Thyroid gland (tissue), 4 donors: ENCODE measurements around the gene DNM3. TPM values are rescaled to one million over a fixed set of nuclear protein-coding genes. Genes with fewer than 3 reads are reported as not detected.

Source experiments
- DNase-seq, 2 donors: peaks; one replicate each; pipeline ENCODE4 v3.0.0-alpha.2; 2019
- H3K27ac ChIP-seq, 3 donors: fragments of 200-600 bp; sonication (generic); 1 replicate in 2 of 3; 2 replicates in 1 of 3; pipeline ENCODE4 v1.5.1; 2016 to 2019; ENCODE audit warnings: mild to moderate bottlenecking in 1 of 3, moderate library complexity in 1 of 3
- H3K27me3 ChIP-seq: fragments of 200-600 bp; sonication (generic); one replicate; pipeline ENCODE4 v1.5.1; 2019
- H3K36me3 ChIP-seq, 2 donors: fragments of 200-600 bp; sonication (generic); one replicate each; pipeline ENCODE4 v1.5.1; 2016 to 2019
- H3K4me1 ChIP-seq, 2 donors: fragments of 200-600 bp; sonication (generic); one replicate each; pipeline ENCODE4 v1.5.1; 2017 to 2019
- H3K4me3 ChIP-seq, 3 donors: fragments of 200-600 bp; sonication (generic); replicated peaks in 1 of 3; 1 replicate in 2 of 3; 2 replicates in 1 of 3; pipeline ENCODE4 v1.5.1; 2016; ENCODE audit warnings: mild to moderate bottlenecking in 1 of 3
- H3K9me3 ChIP-seq: fragments of 200-600 bp; sonication (generic); one replicate; pipeline ENCODE4 v1.5.1; 2017
- POLR2A ChIP-seq, 2 donors: fragments of 450-650 bp; IDR thresholded peaks; one replicate each; pipeline ENCODE4 v1.6.1; 2017; ENCODE audit warnings: antibody characterized with exemption in 2 of 2, mild to moderate bottlenecking in 2 of 2, moderate library complexity in 1 of 2
- WGBS, 2 donors: methylation state at CpG; one replicate each; pipeline ENCODE4 v1.1.5; 2017; 5-methylcytosine and 5-hydroxymethylcytosine counted together
- intact Hi-C: fragments of 100-400 bp; cut with DNase I; formaldehyde crosslinking; loops from one replicate; pipeline ENCODE4 v1.15.1; 2023
- microRNA counts, 2 donors: library from miRNA; unstranded; fragments of <30 nt; microRNA quantifications; one replicate each; lab custom pipeline; 2016 to 2017
- microRNA-seq: library from miRNA; unstranded; fragments of <30 nt; microRNA quantifications from one replicate; pipeline ENCODE4, GENCODE V29; 2016
- small RNA-seq: library from RNA; depleted of rRNA; stranded (forward); fragments of <200 nt; gene quantifications from one replicate; pipeline ENCODE3, GENCODE V24; 2016
- total RNA-seq, 4 donors: library from RNA; depleted of rRNA; stranded (reverse); fragments of >200 nt; gene quantifications; one replicate each; pipeline ENCODE4 v1.2.3, GENCODE V29; 2016
- TF ChIP-seq, protein P1 (sequence below), 6 experiments: fragments of 200-600 bp in 3 of 6; fragments of 450-650 bp in 3 of 6; sonication (generic) in 3 of 6; IDR thresholded peaks; one replicate each; pipeline ENCODE4 v1.5.1; 2016 to 2019; ENCODE audit warnings: antibody characterized with exemption in 6 of 6, mild to moderate bottlenecking in 2 of 6, inconsistent platforms in 1 of 6, moderate library complexity in 1 of 6

DNM3 gene
- total RNA-seq, 4 donors from 2014 or later, result 9.0 to 13.6 (median 10.8) TPM

DNA sequence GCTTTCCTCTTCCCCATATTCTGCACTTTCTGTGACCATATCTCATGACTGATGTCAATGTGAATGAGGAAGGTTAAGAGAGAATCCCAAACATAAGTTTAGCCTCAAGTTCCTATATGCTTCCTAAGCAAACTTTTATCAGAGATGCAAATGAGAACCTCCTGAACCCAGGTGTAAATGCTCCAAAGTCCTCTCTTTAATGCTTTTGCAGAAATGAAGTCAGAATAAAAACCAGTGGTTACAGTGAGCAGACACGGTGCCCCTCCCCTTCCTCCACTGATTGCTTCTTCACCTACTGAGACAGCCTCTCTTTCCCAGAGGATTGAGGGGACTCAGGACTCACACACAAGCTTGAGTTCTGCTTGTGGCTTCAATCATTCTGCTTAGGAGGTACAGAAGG, 614.2 kb downstream of the DNM3 start:
- WGBS, 2 donors, result 74 to 87% methylated on average over 1 of the region's 1 CpG
- H3K4me3 ChIP-seq, result no peak overlapping the region
- TF ChIP-seq, protein P1, sequence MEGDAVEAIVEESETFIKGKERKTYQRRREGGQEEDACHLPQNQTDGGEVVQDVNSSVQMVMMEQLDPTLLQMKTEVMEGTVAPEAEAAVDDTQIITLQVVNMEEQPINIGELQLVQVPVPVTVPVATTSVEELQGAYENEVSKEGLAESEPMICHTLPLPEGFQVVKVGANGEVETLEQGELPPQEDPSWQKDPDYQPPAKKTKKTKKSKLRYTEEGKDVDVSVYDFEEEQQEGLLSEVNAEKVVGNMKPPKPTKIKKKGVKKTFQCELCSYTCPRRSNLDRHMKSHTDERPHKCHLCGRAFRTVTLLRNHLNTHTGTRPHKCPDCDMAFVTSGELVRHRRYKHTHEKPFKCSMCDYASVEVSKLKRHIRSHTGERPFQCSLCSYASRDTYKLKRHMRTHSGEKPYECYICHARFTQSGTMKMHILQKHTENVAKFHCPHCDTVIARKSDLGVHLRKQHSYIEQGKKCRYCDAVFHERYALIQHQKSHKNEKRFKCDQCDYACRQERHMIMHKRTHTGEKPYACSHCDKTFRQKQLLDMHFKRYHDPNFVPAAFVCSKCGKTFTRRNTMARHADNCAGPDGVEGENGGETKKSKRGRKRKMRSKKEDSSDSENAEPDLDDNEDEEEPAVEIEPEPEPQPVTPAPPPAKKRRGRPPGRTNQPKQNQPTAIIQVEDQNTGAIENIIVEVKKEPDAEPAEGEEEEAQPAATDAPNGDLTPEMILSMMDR (IDR thresholded peaks at IDR 0.05), result no peak
- no peak for TF ChIP-seq POLR2A (IDR thresholded peaks at IDR 0.05)
- intact Hi-C loops, result no loop called here
- no peaks in the 10 kb centered on the region for H3K27me3 ChIP-seq
- no peaks in the 10 kb centered on the region for H3K36me3 ChIP-seq
- no peak for DNase-seq
- no peaks in the 10 kb centered on the region for H3K4me1 ChIP-seq
- H3K9me3 ChIP-seq, result no peaks in the 10 kb centered on the region
- H3K27ac ChIP-seq, result no peak overlapping the region

DNA sequence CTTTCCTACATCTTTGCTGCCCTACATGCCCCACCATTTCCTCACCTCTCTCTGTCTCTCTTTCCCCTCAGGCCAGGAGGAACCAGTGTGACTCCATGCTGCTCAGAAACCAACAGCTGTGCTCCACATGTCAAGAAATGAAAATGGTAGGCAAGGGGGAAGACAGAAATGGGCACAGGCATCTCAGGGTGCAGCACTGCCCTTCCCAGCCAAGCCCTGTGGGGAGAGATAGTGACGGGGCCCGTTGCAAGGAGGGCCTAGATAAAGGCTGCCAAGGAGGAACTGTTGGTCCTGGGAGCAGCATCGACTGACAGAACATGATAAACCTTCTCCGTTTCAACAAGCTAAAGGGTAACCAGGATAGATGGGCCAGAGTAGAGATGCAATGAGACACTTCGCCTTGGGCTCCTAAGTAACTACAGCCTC, 615.1 kb downstream of the DNM3 start:
- TF ChIP-seq POLR2A (IDR thresholded peaks at IDR 0.05), result no peak
- TF ChIP-seq, protein P1 (IDR thresholded peaks at IDR 0.05), result no peak
- intact Hi-C loops, result no loop called here
- no peak for DNase-seq
- Histone ChIP-seq H3K4me1 (no peaks in the 10 kb centered on the region), H3K27me3 (no peaks in the 10 kb centered on the region), H3K36me3 (no peaks in the 10 kb centered on the region), H3K9me3 (no peaks in the 10 kb centered on the region), H3K4me3 (no peak overlapping the region), H3K27ac (no peak overlapping the region)
- WGBS, 2 donors, result 92 to 96% methylated on average over 5 of the region's 5 CpGs

DNA sequence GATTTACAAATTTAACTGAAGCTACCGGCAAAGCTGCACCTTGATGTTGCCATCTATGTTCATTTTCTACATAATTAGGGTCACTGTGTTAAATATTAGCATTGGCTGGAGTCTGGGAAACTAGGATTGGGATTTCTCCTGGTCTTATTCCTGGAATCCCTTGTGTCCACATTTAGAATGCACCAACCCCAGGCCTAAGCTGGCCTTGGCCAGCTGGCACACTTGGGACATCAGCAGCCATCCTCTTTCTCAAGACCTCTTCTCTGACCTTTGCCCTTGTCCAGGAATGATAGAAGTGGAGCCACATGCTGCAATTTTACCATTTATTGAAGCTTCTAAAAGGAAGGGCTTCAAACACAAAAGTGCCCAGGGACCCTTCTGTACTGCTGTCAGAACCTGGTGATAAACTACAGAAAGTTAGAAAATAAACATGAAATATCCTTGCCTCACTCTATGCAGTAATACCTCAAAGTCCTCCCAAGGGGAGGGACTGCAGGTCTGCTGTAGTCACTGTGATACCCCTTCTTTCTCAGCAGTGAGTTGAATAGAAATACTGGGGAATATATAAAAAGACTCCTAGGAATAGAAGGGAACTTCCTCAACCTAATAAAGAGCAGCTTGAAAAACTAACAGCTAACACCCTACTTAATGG, 616.3 kb downstream of the DNM3 start:
- H3K4me1 ChIP-seq, result no peaks in the 10 kb centered on the region
- intact Hi-C loops, result no loop called here
- WGBS, 2 donors, result 94 to 97% methylated on average over 1 of the region's 1 CpG
- H3K9me3 ChIP-seq, result no peaks in the 10 kb centered on the region
- no peak overlapping the region for H3K27ac ChIP-seq
- H3K27me3 ChIP-seq, result no peaks in the 10 kb centered on the region
- no peaks in the 10 kb centered on the region for H3K36me3 ChIP-seq
- TF ChIP-seq, protein P1 (IDR thresholded peaks at IDR 0.05), result no peak
- TF ChIP-seq POLR2A (IDR thresholded peaks at IDR 0.05), result no peak
- DNase-seq, result no peak
- H3K4me3 ChIP-seq, result no peak overlapping the region

DNA sequence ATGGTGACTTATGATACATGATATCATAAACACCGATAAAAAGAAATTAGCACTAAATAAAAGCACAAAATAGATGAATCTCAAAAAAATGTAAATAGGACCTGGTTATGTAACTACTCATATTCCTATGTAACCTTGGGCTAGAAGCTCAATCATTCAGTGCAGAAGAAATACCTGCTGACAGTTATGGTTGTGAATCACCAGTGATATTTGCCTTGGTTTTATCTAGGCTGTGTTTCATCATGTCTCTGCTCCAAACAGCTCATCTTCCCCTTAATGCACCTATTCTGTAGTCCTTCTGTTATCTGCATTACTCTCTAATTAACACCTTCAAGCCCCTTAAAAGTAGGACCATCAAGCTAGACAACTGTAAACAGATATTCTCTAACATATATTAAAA, 618.9 kb downstream of the DNM3 start:
- no peaks in the 10 kb centered on the region for H3K4me1 ChIP-seq
- no peaks in the 10 kb centered on the region for H3K27me3 ChIP-seq
- WGBS, 2 donors, result 94 to 96% methylated on average over 1 of the region's 1 CpG
- DNase-seq, result no peak
- TF ChIP-seq, protein P1 (IDR thresholded peaks at IDR 0.05), result no peak
- TF ChIP-seq POLR2A (IDR thresholded peaks at IDR 0.05), result no peak
- no peak overlapping the region for H3K4me3 ChIP-seq
- H3K36me3 ChIP-seq, result no peaks in the 10 kb centered on the region
- intact Hi-C loops, result no loop called here
- H3K27ac ChIP-seq, result no peak overlapping the region
- H3K9me3 ChIP-seq, result no peaks in the 10 kb centered on the region

DNA sequence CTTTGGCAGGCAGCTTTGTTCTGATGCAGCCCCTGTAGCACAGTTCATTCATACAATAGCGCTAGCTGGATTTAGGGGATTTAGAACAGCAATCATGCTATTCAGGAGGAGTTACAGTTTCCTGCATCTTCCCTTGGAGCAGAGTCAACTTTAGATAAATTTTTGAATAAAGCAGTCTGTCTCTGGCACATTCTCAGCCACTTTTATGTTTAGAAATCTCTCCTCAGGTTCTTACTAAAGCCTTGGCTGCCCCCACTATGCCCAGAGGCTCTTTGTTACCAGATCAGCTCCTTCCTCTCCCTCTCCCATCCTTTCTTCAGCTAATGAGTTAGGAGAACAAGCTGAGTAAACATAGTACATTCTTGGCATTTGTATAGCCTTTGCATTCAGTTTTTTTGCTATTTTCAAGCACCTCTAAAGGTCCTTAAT, 619.6 kb downstream of the DNM3 start:
- Histone ChIP-seq H3K4me3 (no peak overlapping the region), H3K27me3 (no peaks in the 10 kb centered on the region), H3K4me1 (no peaks in the 10 kb centered on the region), H3K9me3 (no peaks in the 10 kb centered on the region), H3K27ac (no peak overlapping the region), H3K36me3 (no peaks in the 10 kb centered on the region)
- WGBS, 2 donors, result 73 to 76% methylated on average over 1 of the region's 1 CpG
- DNase-seq, result no peak
- TF ChIP-seq, protein P1 (IDR thresholded peaks at IDR 0.05), result no peak
- no peak for TF ChIP-seq POLR2A (IDR thresholded peaks at IDR 0.05)
- intact Hi-C loops, result no loop called here

MicroRNA genes within 50 kb of the gene (microRNA counts, 767-probe panel; counts per million panel counts)
- microRNA hsa-miR-199a-3p+hsa-miR-199b-3p (lab: Ali Mortazavi, UCI), result 4,078 to 7,420 counts per million in 2 donors
- 3,701 to 6,861 counts per million in 2 donors for microRNA hsa-miR-199a-5p (lab: Ali Mortazavi, UCI)
- microRNA hsa-miR-214-3p (lab: Ali Mortazavi, UCI), result 2,803 to 5,273 counts per million in 2 donors

Small RNAs within 50 kb of the gene (microRNA-seq; reads per million reads assigned to microRNA genes)
- 20.1 reads per million, percentile 37 among the genes with 10 or more reads in this experiment for gene MIR199A2
- gene MIR3120, result not detected

Small RNAs within 50 kb of the gene (small RNA-seq; reads per million reads assigned to genes)
- gene MIR199A2 (0.28 reads per million), gene RNU6-157P (not detected)

Other genes starting within 250 kb of the DNM3 start
- 1 to 10 TPM in 1 of 4 donors, not detected in 3; 1.2 TPM for gene MYOCOS, start 219.3 kb upstream of the DNM3 start, total RNA-seq
- 10 to 100 TPM; 12.9 to 43.4 (median 19.6) TPM for gene MYOC, start 188.8 kb upstream of the DNM3 start, total RNA-seq
- 10 to 100 TPM; 16.3 to 23.2 (median 17.8) TPM for gene VAMP4, start 99.4 kb upstream of the DNM3 start, total RNA-seq
- 10 to 100 TPM; 19.9 to 23.8 (median 22.7) TPM for gene METTL13, start 59.8 kb upstream of the DNM3 start, total RNA-seq